Body of pancreas (tissue), 4 donors: ENCODE measurements around the gene IGSF23. TPM values are rescaled to one million over a fixed set of nuclear protein-coding genes. Genes with fewer than 3 reads are reported as not detected.

ENCODE experiments used
- ATAC-seq: fragments of 150-250 bp; one replicate; pipeline ENCODE4 v1.9.1; 2016
- DNase-seq, 4 donors: peaks; one replicate each; pipeline ENCODE4 v3.0.0-alpha.2; 2019
- H3K27ac ChIP-seq, 4 donors: fragments of 200-600 bp; sonication (generic); 1 replicate in 3 of 4; 2 replicates in 1 of 4; pipeline versions ENCODE4 v1.5.1 to v1.6.1; 2016 to 2019; ENCODE audit warnings: mild to moderate bottlenecking in 1 of 4, mixed read lengths in 1 of 4, moderate library complexity in 1 of 4
- H3K27me3 ChIP-seq, 2 donors: fragments of 200-600 bp; sonication (generic); one replicate each; pipeline ENCODE4 v1.6.0; 2016; ENCODE audit warnings: mild to moderate bottlenecking in 1 of 2
- H3K36me3 ChIP-seq, 2 donors: fragments of 200-600 bp; sonication (generic); replicated peaks in 1 of 2; 2 replicates each; pipeline ENCODE4 v1.5.1; 2016; ENCODE audit warnings: low read depth in 2 of 2; ENCODE audit not compliant: insufficient read depth in 1 of 2
- H3K4me1 ChIP-seq: fragments of 200-600 bp; sonication (generic); one replicate; pipeline ENCODE4 v1.6.0; 2016
- H3K4me3 ChIP-seq, 2 donors: fragments of 200-600 bp; sonication (generic); 1 replicate in 1 of 2; 2 replicates in 1 of 2; pipeline ENCODE4 v1.5.1; 2016 to 2019
- H3K9me3 ChIP-seq, 3 donors: fragments of 200-600 bp; sonication (generic); 1 replicate in 2 of 3; 2 replicates in 1 of 3; pipeline ENCODE4 v1.5.1; 2016
- CTCF ChIP-seq, 7 experiments: fragments of 450-650 bp in 4 of 7; fragments of 200-600 bp in 3 of 7; sonication (generic) in 3 of 7; IDR thresholded peaks; one replicate each; pipeline ENCODE4 v1.5.1; 2016 to 2019; ENCODE audit warnings: antibody characterized with exemption in 7 of 7
- POLR2A ChIP-seq, 3 donors: fragments of 450-650 bp; IDR thresholded peaks; one replicate each; pipeline ENCODE4 v1.6.1; 2016; ENCODE audit warnings: antibody characterized with exemption in 3 of 3, mild to moderate bottlenecking in 2 of 3
- WGBS, 2 donors: methylation state at CpG; one replicate each; pipeline ENCODE4 v1.1.5; 2017; 5-methylcytosine and 5-hydroxymethylcytosine counted together
- intact Hi-C: fragments of 100-400 bp; cut with DNase I; formaldehyde crosslinking; loops from one replicate; pipeline ENCODE4 v1.15.1; 2023
- total RNA-seq, 2 donors: library from RNA; depleted of rRNA; stranded (reverse); fragments of >200 nt; gene quantifications; one replicate each; pipeline ENCODE4 v1.1.0, GENCODE V29; 2016

Gene IGSF23
- total RNA-seq, 2 donors from 2014 or later: 3.1 TPM; not detected in 1

- ATAC-seq (no peak), DNase-seq (no peak)
- no peak for TF ChIP-seq POLR2A (IDR thresholded peaks at IDR 0.05)
- TF ChIP-seq CTCF (IDR thresholded peaks at IDR 0.05): no peak
- Histone ChIP-seq H3K4me1 (no peaks in the 10 kb centered on the region), H3K4me3 (no peak overlapping the region), H3K27ac (no peak overlapping the region), H3K36me3 (no peaks in the 10 kb centered on the region), H3K27me3 (no peaks in the 10 kb centered on the region), H3K9me3 (no peaks in the 10 kb centered on the region)
- intact Hi-C loops: no loop called here
- WGBS, 2 donors: 95% methylated on average over 5 of the region's 5 CpGs
Observed at GRCh38 chr19:44579663-44580365, 33.5 kb upstream of the IGSF23 start.

- H3K27ac ChIP-seq: no peak overlapping the region
- H3K4me1 ChIP-seq: no peaks in the 10 kb centered on the region
- intact Hi-C loops: no loop called here
- H3K9me3 ChIP-seq: no peaks in the 10 kb centered on the region
- 79 to 82% methylated on average over 6 to 11 of the region's 11 CpGs for WGBS, 2 donors
- no peaks in the 10 kb centered on the region for H3K27me3 ChIP-seq
- DNase-seq (no peak), ATAC-seq (no peak)
- H3K36me3 ChIP-seq: no peaks in the 10 kb centered on the region
- H3K4me3 ChIP-seq: no peak overlapping the region
- no peak for TF ChIP-seq POLR2A (IDR thresholded peaks at IDR 0.05)
- no peak for TF ChIP-seq CTCF (IDR thresholded peaks at IDR 0.05)
Observed at GRCh38 chr19:44580366-44580895, 32.9 kb upstream of the IGSF23 start.

GRCh38 chr19:44581288-44581687 is 32.1 kb upstream of the IGSF23 start:
- no peaks in the 10 kb centered on the region for H3K27me3 ChIP-seq
- H3K4me3 ChIP-seq: no peak overlapping the region
- H3K36me3 ChIP-seq: no peaks in the 10 kb centered on the region
- no peaks in the 10 kb centered on the region for H3K9me3 ChIP-seq
- intact Hi-C loops: no loop called here
- TF ChIP-seq CTCF (IDR thresholded peaks at IDR 0.05) (no peak), POLR2A (IDR thresholded peaks at IDR 0.05) (no peak)
- WGBS, 2 donors: 88 to 96% methylated on average over 2 of the region's 2 CpGs
- no peak overlapping the region for H3K27ac ChIP-seq
- ATAC-seq: no peak
- no peak for DNase-seq
- no peaks in the 10 kb centered on the region for H3K4me1 ChIP-seq

GRCh38 chr19:44582581-44583265 is 30.6 kb upstream of the IGSF23 start:
- 23 to 25% methylated on average over 10 of the region's 10 CpGs for WGBS, 2 donors

More at GRCh38 chr19:44582581-44583265, 30.6 kb upstream of the IGSF23 start:
- Histone ChIP-seq H3K27ac (no peak overlapping the region), H3K4me3 (no peak overlapping the region), H3K36me3 (no peaks in the 10 kb centered on the region), H3K9me3 (no peaks in the 10 kb centered on the region), H3K27me3 (no peaks in the 10 kb centered on the region), H3K4me1 (no peaks in the 10 kb centered on the region)
- intact Hi-C loops: no loop called here
- TF ChIP-seq CTCF (IDR thresholded peaks at IDR 0.05): peak; percentile 16 to 51 (median 45)
- TF ChIP-seq POLR2A (IDR thresholded peaks at IDR 0.05): no peak
- DNase-seq (peak; percentile 22 to 58 (median 37)), ATAC-seq (no peak)
